G401.6 (cell line): ENCODE results near the gene ABHD17C.
"Not testable (repeated sequence)": the region's sequence is repeated elsewhere in the genome, so short reads cannot be mapped to it uniquely, and the experiment has no call there.

Source experiments
- FAIRE-seq: peaks from 2 replicates; lab custom pipeline; 2012; peaks lifted over from hg19 to GRCh38; lab: Jason Lieb, UNC

ABHD17C gene

DNA sequence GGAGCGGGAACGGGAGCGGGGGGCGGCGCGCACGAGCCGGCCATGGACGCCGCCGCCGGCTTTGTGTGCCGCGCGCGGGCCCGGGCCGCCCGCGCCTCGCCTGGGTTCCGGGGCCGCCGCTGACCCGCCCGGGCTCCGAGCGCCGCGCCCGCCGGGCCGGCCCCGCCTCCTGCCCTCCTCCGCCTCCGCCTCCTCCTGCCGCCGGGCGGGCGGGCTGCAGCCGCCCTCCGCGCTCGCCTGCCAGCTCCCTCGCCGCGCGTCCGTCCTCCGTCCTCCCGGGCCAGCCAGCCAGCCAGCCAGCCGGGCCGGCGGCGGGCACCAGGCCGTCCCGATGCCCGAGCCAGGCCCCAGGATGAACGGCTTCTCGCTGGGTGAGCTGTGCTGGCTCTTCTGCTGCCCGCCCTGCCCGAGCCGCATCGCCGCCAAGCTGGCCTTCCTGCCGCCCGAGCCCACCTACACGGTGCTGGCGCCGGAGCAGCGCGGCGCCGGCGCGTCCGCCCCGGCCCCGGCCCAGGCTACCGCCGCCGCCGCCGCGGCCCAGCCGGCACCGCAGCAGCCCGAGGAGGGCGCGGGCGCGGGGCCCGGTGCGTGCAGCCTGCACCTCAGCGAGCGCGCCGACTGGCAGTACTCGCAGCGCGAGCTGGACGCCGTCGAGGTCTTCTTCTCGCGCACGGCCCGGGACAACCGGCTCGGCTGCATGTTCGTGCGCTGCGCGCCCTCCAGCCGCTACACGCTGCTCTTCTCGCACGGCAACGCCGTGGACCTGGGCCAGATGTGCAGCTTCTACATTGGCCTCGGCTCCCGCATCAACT is at the start of gene ABHD17C:
Gene ABHD17C, plus strand, starts transcription at position 212 of the 812 bp plus-strand sequence. Its CDS starts 120 bp downstream, at position 332.
- no peak for FAIRE-seq

DNA sequence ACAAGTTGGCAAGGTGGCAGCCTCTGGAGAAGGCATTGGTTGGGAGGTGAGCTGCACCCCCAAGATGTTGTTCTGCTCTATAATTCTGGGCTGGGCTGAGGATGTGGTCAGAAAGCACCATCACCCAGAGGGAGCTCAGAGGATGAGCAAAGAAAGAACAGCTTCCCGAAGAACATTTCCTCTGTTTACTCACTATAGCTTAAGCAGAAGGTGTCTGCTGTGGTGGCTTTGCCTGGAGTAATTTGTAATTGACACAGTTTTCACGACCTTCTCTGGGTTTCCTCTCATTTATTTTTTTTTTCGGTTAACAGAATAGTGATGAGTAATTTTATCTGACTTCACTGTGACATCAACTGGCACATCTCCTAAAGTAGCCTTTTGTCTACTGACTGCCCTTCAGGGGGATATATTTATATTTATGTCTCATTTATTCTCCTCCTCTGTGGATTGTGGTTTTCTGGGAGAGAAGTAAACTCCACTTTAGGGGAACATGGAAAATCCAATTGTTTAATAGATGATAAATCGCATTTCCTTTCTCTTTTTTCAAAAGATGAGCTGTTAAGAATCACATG is 49.5 kb upstream of the ABHD17C start:
- no peak for FAIRE-seq

DNA sequence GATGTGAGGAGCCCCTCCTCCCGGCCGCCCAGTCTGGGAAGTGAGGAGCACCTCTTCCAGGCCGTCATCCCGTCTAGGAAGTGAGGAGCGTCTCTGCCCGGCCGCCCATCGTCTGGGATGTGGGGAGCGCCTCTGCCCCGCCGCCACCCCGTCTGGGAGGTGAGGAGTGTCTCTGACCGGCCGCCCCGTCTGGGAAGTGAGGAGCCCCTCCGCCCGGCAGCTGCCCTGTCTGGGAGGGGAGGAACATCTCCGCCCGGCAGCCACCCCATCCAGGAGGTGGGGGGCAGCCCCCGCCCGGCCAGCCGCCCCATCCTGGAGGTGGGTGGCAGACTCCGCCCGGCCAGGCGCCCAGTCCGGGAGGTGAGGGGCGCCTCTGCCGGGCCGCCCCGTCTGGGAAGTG is 47.7 kb upstream of the ABHD17C start:
- FAIRE-seq, result not testable (repeated sequence)

DNA sequence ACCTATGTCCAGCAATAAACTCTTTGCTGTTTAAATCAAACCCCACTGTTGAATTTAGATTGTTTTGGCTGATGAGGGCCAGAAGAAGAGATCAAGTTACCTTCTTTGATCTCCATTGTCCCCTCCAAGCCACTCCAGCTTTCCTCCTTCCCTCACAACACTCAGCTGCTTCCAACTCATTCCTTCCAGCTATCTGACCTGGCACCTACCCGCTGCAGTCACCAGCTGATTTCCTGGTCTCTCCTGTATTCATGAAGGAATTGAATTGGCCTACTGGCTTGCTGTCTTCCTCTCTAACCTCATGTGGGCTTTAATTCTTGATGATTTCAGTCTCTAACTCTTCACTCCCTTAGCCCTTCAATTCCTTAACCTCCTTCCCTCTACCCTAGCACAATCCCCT is 40.8 kb upstream of the ABHD17C start:
- FAIRE-seq, result no peak

DNA sequence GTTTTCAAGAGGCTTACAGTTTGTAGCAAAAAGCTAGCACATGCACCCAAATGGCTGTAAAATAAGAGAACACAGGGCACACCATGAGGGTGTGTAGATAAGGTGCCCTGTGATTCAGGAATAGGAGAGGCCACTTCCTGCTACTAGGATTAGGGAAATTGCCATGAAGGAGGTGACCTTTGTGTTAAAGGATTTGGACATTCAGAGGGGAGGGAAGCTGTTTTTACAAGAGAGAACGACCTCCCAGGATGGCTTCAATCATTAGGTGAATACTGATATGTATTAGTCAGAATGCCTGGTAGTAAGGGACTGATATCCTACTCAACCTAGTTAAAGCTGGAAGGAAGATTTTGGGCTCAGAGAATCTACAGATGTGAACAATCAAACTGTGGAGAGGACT is 35.7 kb upstream of the ABHD17C start:
- no peak for FAIRE-seq

DNA sequence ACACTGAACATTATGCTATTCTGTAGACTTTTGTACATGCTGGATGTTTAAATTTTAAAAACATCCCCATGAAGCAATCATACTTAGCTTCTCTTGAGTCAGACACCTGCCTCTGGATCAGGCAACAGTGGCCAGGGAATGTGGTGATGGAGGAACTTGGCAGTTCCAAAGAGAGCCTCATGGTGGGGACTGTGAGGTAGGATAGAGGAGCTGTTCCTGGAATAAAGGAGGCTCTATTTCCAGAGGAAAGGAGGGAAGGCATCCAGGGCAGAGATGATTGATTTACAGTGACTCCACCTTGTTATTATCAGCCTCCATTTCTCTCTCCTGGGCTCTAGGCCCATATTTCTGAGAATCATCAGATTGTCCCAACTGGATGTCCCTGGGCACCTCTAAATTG is 35.0 kb upstream of the ABHD17C start:
- no peak for FAIRE-seq

DNA sequence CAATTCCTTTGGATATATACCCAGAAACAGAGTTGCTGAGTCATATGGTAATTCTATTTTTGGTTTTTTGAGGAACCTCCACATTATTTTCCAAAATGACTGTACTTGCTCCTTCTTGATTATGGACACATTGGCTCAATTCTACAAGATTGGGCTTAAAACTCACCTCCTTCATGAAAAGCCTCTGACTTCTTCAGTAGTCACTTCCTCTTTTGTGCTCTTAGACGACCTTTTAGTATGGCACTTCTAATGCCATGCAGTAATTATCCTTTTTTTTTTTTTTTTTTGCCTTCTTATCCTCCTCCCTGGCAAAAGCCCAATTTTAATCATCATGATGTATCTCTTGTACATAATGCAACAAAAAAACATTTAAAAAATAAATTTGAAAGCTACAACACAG is 33.0 kb upstream of the ABHD17C start:
- FAIRE-seq, result no peak

DNA sequence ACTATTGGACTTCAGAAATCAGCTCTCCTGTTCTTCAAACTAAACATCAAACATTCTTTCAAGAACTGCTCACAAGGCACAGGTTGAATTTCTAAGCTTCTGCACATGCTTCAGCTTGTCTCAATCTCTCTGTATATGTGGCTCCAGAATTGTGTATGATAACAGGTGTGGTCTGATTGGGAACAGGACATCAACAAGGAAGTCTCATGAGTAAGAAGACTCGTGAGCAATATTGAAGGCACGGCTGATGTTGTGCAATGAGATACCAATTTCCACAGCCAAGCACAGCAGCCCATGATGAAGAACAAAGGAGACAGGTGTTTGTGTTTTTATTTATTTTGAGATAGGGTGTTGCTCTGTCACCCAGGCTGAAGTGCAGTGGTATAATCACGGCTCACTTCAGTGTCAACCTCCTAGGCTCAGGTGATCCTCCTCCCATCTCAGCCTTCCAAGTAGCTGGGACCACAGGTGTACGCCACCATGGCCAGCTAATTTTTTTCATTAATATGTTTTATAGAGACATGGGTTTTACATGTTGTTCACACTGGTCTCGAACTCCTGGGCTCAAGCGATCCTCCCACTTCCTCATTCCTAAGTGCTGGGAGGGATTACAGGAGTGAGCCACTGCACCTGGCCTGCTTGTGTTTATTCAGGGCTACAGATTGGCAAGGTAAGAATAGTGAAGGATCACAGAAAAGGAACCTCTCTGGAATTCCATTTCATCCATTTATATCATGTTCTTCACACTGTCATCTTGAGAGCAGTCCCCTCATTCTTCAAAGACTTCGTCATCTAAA is 32.2 kb upstream of the ABHD17C start:
- no peak for FAIRE-seq

DNA sequence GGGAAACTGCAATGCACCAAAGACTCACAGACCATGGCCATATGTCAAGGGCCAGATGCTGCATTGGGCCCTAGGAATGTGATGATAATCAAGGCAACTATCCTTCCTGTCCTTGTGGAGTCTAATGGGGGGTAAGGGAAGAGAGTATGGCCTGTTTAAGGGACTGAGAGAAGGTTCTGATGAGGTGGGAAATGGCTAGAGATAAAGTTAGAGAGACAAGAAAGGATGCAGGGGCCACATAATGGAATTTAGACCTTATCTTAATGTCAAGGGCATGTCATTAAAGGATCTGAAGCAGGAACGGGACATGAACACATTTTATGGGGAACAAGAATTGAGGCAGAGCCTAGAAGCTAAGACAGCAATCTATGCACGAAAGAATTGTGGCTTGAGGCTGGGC is 30.0 kb upstream of the ABHD17C start:
- no peak for FAIRE-seq

DNA sequence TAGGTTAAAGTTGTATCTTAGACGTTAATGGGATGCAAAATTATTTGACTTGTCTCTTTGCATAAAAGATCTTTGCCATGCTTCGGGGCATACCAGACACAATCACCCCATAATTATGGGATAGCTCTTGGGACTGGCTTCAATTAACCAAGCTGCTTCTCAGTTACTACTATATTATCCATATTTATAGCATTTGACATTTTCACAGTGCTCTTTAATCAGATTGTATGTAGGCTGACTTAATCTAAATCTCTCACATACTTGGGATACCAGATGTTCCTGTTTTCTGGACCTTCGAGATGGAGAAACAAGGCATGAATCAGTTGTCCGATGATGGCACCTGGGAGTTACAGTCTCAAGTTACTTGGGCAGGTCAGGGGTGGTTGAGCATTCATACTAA is 27.2 kb upstream of the ABHD17C start:
- FAIRE-seq, result no peak

DNA sequence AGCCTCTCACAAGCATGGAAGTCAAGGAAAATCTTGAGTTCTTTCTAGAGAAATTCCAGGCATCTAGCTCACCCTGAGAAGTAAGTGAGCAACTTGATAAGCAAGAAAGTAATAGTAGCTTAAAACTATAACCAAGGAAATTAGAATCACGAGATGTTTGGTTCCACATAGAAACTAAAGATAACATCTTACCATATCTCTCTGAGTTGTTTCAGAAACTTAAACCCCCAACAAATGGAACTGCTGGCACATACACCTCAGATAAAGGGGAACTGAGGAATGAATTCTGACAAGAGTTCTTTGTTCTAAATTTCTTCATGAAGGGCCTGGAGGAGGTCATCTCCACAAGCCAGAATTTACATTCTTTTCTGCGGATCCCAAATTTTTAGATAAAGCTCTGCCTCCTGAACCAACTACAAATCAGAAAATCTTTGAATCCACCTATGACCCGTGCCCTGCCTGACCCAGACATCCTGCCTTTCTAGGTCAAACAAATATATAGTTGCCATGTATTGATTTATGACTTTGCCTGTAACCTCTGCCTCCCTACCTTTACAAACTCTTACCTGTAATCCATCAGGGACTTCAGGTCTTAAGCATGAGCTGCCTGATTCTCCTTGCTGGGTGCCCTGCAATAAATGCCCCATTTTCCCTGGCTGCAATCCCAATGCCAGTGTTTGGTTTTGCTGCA is 26.4 kb upstream of the ABHD17C start:
- FAIRE-seq, result no peak

DNA sequence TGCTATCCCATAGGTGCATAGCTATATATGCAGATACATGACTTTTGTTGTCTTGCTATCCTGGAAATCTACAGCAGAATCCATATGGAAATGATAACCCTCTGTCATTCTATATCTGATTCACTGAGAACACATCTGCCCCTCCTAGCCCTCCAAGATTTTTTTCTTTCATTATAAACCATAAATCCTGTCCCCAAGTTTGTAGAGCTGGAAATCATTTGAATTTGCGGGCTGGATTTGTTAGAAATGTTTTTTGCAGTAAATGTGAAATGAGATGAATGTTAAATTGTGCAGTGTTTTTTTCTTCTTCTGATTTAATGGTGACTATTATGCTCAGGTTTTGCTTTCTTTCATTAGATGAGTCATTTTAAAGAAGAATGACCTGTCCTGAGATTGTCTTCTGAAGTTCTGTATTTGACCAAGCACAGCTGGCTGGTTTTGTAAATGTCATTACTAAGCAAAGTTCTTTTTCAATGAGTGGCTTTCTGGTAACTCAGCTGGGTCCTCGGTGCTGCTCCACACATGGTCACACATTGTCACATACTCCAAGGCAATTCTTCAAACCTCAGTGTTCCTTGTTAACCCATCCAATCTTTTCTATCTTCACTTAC is 25.3 kb upstream of the ABHD17C start:
- no peak for FAIRE-seq

DNA sequence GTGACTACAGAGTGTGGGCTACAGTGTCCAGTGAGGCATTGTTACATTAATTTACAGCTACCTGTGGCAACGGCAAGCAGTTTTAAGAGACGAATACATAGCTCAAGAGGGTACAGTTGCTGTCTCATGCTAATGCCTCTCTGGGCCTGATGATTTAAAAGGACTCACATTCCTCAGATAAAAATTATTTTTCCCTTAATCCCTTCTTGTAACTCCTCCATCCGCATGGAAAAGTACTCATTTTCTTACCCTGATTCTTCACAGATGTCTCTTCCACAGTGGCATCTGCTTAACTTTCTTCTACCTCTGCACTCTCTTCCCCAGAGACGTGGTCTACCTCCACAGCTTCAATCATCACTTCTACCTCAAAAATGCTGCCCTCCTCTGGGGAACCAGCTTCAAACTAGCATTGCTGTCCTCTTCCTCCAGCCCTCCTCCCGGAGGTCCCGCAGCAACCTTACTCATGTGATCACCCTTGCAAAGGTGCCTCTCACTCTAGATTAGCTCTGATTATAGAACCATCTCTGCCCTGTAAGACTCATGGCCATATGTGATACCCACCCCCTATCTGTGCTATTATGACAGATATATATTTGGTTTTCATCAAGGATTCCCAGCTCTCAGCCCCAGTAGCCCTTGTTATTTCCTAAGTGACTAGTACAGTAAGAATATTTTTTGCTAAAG is 21.4 kb upstream of the ABHD17C start:
- FAIRE-seq, result no peak

DNA sequence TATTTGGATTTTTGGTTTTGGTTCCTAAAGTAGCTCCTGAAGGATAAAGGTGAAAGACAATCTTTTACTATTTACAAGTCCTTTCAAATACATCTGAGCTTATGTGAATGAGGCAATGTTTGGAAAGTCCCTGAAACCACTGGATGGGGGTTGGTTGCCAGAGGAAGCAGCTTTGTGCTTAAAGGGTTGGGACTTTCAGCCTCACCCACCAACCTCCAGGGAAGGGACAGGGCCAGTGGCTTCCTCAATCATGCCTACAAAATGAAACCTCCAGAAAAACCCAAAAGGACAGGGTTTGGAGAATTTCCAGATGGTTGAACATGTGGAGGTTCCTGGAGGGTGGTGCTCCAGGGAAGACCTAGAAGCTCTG is 20.9 kb upstream of the ABHD17C start:
- no peak for FAIRE-seq

DNA sequence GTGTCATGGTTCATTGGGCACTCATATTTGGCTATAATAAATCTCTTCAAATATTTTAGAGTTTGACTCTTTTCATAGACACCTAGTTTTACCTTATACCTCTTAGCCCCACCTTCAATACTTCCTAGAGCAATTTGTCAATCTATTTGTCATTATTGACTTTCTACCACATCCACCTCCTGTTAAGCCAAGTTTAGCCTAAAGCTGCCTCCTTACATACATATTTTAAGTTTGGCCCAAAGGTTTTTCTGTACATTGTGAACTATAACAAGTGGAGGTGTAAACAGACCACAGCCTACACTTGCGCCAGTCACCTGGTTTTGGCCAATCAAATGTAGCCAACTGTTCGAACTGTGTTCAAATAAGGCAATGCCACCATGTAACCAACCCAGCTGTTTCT is 18.1 kb upstream of the ABHD17C start:
- FAIRE-seq, result no peak

DNA sequence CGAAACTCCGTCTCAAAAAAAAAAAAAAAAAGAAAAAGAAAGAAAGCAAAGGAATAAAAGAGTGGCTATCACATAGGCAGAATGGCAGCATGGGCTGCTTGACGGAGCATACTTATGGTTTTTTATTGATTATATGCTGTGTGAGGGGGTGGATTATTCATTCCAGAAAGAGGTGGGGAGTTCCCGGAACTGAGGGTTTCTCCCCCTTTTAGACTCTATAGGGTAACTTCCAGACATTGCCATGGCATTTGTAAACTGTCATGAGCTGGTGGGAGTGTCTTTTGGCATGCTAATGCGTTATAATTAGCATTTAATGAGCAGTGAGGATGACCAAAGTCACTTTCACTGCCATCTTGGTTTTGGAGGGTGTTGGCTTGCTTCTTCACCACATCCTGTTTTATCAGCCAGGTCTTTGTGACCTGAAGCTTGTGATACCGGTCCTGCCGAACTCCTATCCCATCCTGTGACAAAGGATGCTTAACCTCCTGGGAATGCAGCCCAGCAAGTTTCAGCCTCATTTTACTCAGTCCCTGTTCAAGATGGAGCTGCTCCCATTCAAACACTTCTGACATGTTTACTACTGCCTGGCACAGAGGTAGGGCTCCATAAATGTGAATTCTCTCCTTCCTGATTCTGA is 15.8 kb upstream of the ABHD17C start:
- FAIRE-seq, result no peak

DNA sequence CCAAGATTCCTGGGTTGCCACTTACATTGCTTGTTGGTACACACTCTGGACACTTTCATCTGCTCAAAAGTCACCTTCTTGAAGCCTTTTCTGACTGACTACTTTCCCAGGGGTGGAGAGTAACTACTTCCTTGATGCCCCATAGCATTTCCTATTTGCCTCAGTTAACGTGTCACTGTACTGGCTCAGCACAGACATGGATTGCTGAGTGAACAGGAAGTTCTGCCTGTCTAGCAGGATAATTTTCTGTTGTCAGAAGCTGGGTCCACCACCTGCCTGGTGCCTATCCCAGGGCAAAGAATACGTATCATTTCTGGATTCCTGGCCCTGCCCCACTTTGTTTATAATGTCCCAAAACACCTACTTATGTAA is 15.3 kb upstream of the ABHD17C start:
- no peak for FAIRE-seq

DNA sequence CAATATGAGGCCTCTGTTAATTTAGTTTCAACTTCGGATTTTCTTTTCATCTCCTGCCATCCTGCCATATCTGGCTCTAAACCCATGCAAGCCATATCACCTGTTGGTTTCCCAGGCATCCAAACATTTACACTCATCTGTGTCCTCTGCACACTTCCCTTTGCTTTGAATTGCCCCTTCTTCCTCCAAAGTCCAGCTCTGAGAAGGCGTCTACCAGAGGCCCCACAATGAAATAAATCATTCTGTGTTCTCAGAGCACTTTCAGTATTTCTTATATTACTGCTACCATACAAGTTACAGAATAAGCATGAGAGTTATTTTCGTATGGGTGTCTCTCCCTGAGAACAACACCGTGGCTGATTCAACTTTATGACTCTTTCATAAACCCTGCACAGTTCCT is 12.9 kb upstream of the ABHD17C start:
- no peak for FAIRE-seq

DNA sequence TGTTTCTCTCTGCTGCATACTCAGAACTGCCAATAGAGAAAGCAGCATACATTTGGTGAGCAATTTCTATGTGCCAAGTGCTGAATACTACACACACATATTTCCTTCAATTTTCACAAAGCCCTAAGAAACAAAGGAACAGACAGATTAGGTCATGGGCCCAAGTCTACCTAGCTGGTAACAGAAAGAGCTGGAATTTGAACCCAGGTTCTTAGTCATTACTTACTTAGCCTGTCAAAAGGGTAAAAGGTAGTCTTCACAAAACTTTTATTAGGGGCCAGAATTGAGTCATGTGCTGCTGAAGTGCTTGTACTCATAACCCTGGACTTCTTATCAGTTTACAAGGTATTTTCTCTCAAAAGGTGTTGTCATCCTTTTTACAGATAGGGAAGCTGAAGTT is 10.4 kb upstream of the ABHD17C start:
- FAIRE-seq, result no peak

DNA sequence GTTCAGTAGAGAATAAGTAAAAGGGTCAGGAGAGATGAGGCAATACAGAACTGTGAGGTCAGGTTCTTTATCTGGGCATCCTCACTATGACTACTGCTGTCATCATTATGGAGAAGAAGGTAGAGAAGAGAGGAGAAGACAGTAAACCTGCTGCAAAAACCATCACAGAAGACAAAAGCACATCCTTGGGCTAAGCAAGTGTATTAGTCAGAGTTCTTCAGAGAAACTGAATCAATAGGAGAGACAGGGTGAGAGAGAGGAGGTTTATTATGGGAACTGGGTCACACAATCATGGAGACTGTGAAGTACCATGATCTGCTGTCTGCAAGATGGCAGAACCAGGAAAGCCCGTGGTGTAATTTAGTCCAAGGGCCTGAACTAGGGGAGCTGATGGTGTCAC is 9.5 kb upstream of the ABHD17C start:
- FAIRE-seq, result no peak

DNA sequence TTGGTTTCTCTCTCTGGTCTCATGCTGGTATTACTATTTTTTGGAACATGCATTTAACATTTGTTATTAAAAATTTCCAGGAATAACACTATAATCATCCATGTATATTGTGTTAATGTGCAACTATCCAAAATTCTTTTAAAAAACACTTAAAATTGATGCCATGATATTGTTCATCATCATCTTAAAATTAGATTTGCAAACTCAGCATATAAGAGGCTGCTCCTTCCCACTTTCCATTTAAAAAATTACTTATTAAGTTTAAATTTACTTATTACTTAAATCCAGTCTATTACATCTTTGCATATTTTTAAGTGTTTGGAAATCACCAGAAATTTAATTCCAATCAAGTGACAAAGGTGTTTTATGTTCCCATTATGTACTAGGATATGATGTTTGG is 5.8 kb upstream of the ABHD17C start:
- FAIRE-seq, result no peak
